GM23338 (cell line): ENCODE results near the gene FTO. TPM values are rescaled to one million over a fixed set of nuclear protein-coding genes. Genes with fewer than 3 reads are reported as not detected.

Source experiments
- ATAC-seq: fragments of 200-7000 bp; cut with Tn5 transposase; 3 replicates; pipeline ENCODE4 v1.9.1; 2020
- DNase-seq: peaks from one replicate; pipeline ENCODE4 v3.0.0-alpha.2; 2015; ENCODE audit warnings: low spot score
- H2AFZ ChIP-seq: fragments of 200-600 bp; sonication (generic); 2 replicates; pipeline ENCODE4 v1.8.0; 2016; ENCODE audit warnings: antibody characterized with exemption, mild to moderate bottlenecking, moderate library complexity
- H3F3A ChIP-seq: fragments of 200-600 bp; sonication (generic); replicated peaks from 2 replicates; pipeline ENCODE4 v1.8.0; 2017; ENCODE audit warnings: antibody characterized with exemption, mixed run types, low read depth
- H3K27ac ChIP-seq: fragments of 200-600 bp; sonication (generic); 2 replicates; pipeline ENCODE4 v1.6.1; 2016; ENCODE audit warnings: low read depth
- H3K27me3 ChIP-seq: fragments of 200-600 bp; sonication (generic); 2 replicates; pipeline ENCODE4 v1.8.0; 2016; ENCODE audit warnings: mild to moderate bottlenecking, mixed run types, moderate library complexity; ENCODE audit not compliant: insufficient read depth
- H3K36me3 ChIP-seq: fragments of 200-600 bp; sonication (generic); 2 replicates; pipeline ENCODE4 v1.8.0; 2016; ENCODE audit warnings: mild to moderate bottlenecking; ENCODE audit not compliant: insufficient read depth
- H3K4me1 ChIP-seq: fragments of 200-600 bp; sonication (generic); 2 replicates; pipeline ENCODE4 v1.8.0; 2016; ENCODE audit warnings: mild to moderate bottlenecking, moderate library complexity; ENCODE audit not compliant: insufficient read depth
- H3K4me2 ChIP-seq: fragments of 200-600 bp; sonication (generic); 2 replicates; pipeline ENCODE4 v1.7.1; 2017; ENCODE audit warnings: mixed run types
- H3K4me3 ChIP-seq: fragments of 200-600 bp; sonication (generic); 2 replicates; pipeline ENCODE4 v1.6.1; 2016; ENCODE audit warnings: mixed run types
- H3K79me2 ChIP-seq: fragments of 200-600 bp; sonication (generic); replicated peaks from 2 replicates; pipeline ENCODE4 v1.8.0; 2017; ENCODE audit warnings: mild to moderate bottlenecking; ENCODE audit not compliant: insufficient read depth
- H3K9me2 ChIP-seq: fragments of 200-600 bp; sonication (generic); 2 replicates; pipeline ENCODE4 v1.8.0; 2017; ENCODE audit not compliant: insufficient read depth
- H4K20me1 ChIP-seq: fragments of 200-600 bp; sonication (generic); replicated peaks from 2 replicates; pipeline ENCODE4 v1.8.0; 2017; ENCODE audit warnings: mild to moderate bottlenecking; ENCODE audit not compliant: insufficient read depth
- H3K27ac Mint-ChIP-seq: 2 replicates; pipeline ENCODE4 v1.8.0; 2020; ENCODE audit warnings: inconsistent platforms, mild to moderate bottlenecking, moderate library complexity, mixed read lengths
- H3K27me3 Mint-ChIP-seq: 3 replicates; pipeline ENCODE4 v1.8.0; 2022; ENCODE audit warnings: low read depth, mild to moderate bottlenecking, moderate library complexity, mixed read lengths, inconsistent platforms; ENCODE audit not compliant: insufficient read depth, poor library complexity
- H3K36me3 Mint-ChIP-seq: 3 replicates; pipeline ENCODE4 v1.8.0; 2021; ENCODE audit warnings: low read depth, mild to moderate bottlenecking, inconsistent platforms, moderate library complexity, mixed read lengths
- H3K4me1 Mint-ChIP-seq: 3 replicates; pipeline ENCODE4 v1.8.0; 2020; ENCODE audit warnings: mild to moderate bottlenecking, inconsistent platforms, mixed read lengths
- H3K4me3 Mint-ChIP-seq: 3 replicates; pipeline ENCODE4 v1.8.0; 2021; ENCODE audit warnings: moderate library complexity, mild to moderate bottlenecking, inconsistent platforms, mixed read lengths
- H3K9me3 Mint-ChIP-seq: 3 replicates; pipeline ENCODE4 v1.8.0; 2020; ENCODE audit warnings: moderate library complexity, mild to moderate bottlenecking, inconsistent platforms, mixed read lengths
- CREB1 ChIP-seq: fragments of 250-450 bp; sonication (Bioruptor Pico); IDR thresholded peaks from 2 replicates; pipeline ENCODE4 v1.5.0; 2020; ENCODE audit warnings: low read depth, mild to moderate bottlenecking, moderate library complexity
- ETS1 ChIP-seq: IDR thresholded peaks from 2 replicates; pipeline ENCODE4 v1.6.1; 2016; ENCODE audit warnings: antibody characterized with exemption
- EZH2 ChIP-seq: fragments of 200-600 bp; sonication (generic); IDR thresholded peaks from one replicate; pipeline ENCODE4 v1.8.0; 2017; ENCODE audit warnings: antibody characterized with exemption, mild to moderate bottlenecking, low read depth; ENCODE audit not compliant: unreplicated experiment
- EZH2phosphoT487 ChIP-seq: fragments of 200-600 bp; sonication (generic); IDR thresholded peaks from one replicate; pipeline ENCODE4 v1.8.1; 2018; ENCODE audit warnings: antibody characterized with exemption; ENCODE audit not compliant: unreplicated experiment
- JUNB ChIP-seq: IDR thresholded peaks from one replicate; pipeline ENCODE4 v1.6.1; 2016; ENCODE audit warnings: antibody characterized with exemption; ENCODE audit not compliant: unreplicated experiment
- NANOG ChIP-seq: IDR thresholded peaks from 2 replicates; pipeline ENCODE4 v1.6.1; 2016; ENCODE audit warnings: antibody characterized with exemption, borderline replicate concordance
- POLR2AphosphoS5 ChIP-seq: IDR thresholded peaks from 2 replicates; pipeline ENCODE4 v1.6.1; 2016; ENCODE audit warnings: antibody characterized with exemption, low read depth
- REST ChIP-seq: IDR thresholded peaks from one replicate; pipeline ENCODE4 v1.6.1; 2018; ENCODE audit warnings: antibody characterized with exemption; ENCODE audit not compliant: unreplicated experiment
- ZNF114 ChIP-seq: fragments of 250-450 bp; sonication (Bioruptor Pico); IDR thresholded peaks from 2 replicates; pipeline ENCODE4 v1.5.0; 2020; ENCODE audit warnings: mild to moderate bottlenecking, moderate library complexity
- ZNF331 ChIP-seq: fragments of 250-450 bp; sonication (Bioruptor Pico); IDR thresholded peaks from 2 replicates; pipeline ENCODE4 v1.5.0; 2020; ENCODE audit warnings: low read depth, mild to moderate bottlenecking, moderate library complexity
- ZNF462 ChIP-seq: fragments of 250-450 bp; sonication (Bioruptor Pico); IDR thresholded peaks from 2 replicates; pipeline ENCODE4 v1.5.0; 2020; ENCODE audit warnings: mild to moderate bottlenecking, moderate library complexity
- polyA plus RNA-seq: library from polyadenylated mRNA; unstranded; fragments of >200 nt; fragmentation: Nextera tagmentation; extraction: Ambion mirVana; gene quantifications from 2 replicates; pipeline ENCODE4 v1.2.1, GENCODE V29; 2016
- total RNA-seq: library from RNA; depleted of rRNA; stranded (reverse); fragments of >200 nt; shearing (Covaris generic); gene quantifications from 2 replicates; pipeline ENCODE4 v1.2.3, GENCODE V29; 2014

The FTO gene
- total and polyA plus RNA-seq, 2 experiments from 2014 or later: 17.7 to 69.6 TPM

GRCh38 chr16:54006693-54007092, 302.7 kb downstream of the FTO start (continued):
- TF ChIP-seq REST: no peak

GRCh38 chr16:54007504-54007903, 303.5 kb downstream of the FTO start:
- H3K4me3 ChIP-seq: no peak overlapping the region
- no peaks in the 10 kb centered on the region for H3K36me3 ChIP-seq
- no peak overlapping the region for H3K27ac ChIP-seq
- no peaks in the 10 kb centered on the region for H3F3A ChIP-seq
- ATAC-seq: no peak
- H4K20me1 ChIP-seq: no peaks in the 10 kb centered on the region
- no peaks in the 10 kb centered on the region for H3K4me1 Mint-ChIP-seq
- no peak for TF ChIP-seq EZH2phosphoT487
- TF ChIP-seq ZNF462 (CRISPR knock-in tag): no peak
- TF ChIP-seq ETS1: no peak
- TF ChIP-seq NANOG: no peak
- TF ChIP-seq EZH2: no peak
- TF ChIP-seq POLR2AphosphoS5: no peak
- TF ChIP-seq ZNF331 (CRISPR knock-in tag): no peak
- no peak for TF ChIP-seq ZNF114 (CRISPR knock-in tag)
- no peak for TF ChIP-seq CREB1 (CRISPR knock-in tag)
- TF ChIP-seq JUNB: no peak
- H3K27me3 ChIP-seq: no peaks in the 10 kb centered on the region
- no peaks in the 10 kb centered on the region for H3K79me2 ChIP-seq
- no peaks in the 10 kb centered on the region for H3K9me2 ChIP-seq
- peaks cover 5% of the 10 kb centered on the region; the same call in 2 of the 3 replicates for H3K36me3 Mint-ChIP-seq
- DNase-seq: no peak
- peaks cover 3% of the 10 kb centered on the region for H3K27me3 Mint-ChIP-seq
- H3K4me2 ChIP-seq: no peak overlapping the region
- no peak overlapping the region for H2AFZ ChIP-seq
- no peaks in the 10 kb centered on the region for H3K4me1 ChIP-seq
- H3K4me3 Mint-ChIP-seq: no peak overlapping the region
- no peak overlapping the region for H3K27ac Mint-ChIP-seq
- H3K9me3 Mint-ChIP-seq: peaks cover 5% of the 10 kb centered on the region
